HEK293 (cell line): ENCODE results near the gene LRP1-AS.
A peak's percentile ranks its signal among the peaks of the same experiment; 100 is the strongest.

Experiments
- ELK4 ChIP-seq: IDR thresholded peaks from 2 replicates; pipeline ENCODE4 v1.6.1; 2011; ENCODE audit warnings: mild to moderate bottlenecking, low read depth, low read length, borderline replicate concordance
- FEZF1 ChIP-seq: fragments of 450-650 bp; formaldehyde crosslinking; IDR thresholded peaks from 2 replicates; pipeline ENCODE4 v1.5.1; 2016; ENCODE audit warnings: missing biosample characterization, missing genetic modification characterization
- HOXC10 ChIP-seq: sonication (generic); formaldehyde crosslinking; IDR thresholded peaks from 2 replicates; pipeline ENCODE4 v1.8.1; 2023; ENCODE audit warnings: mild to moderate bottlenecking, missing genetic modification reagents
- KLF9 ChIP-seq: fragments of 450-650 bp; formaldehyde crosslinking; IDR thresholded peaks from 2 replicates; pipeline ENCODE4 v1.5.1; 2016; ENCODE audit warnings: missing biosample characterization, missing genetic modification characterization, low read depth
- RBAK ChIP-seq: fragments of 450-650 bp; formaldehyde crosslinking; IDR thresholded peaks from 2 replicates; pipeline ENCODE4 v1.5.1; 2016; ENCODE audit warnings: missing biosample characterization, missing genetic modification characterization
- SALL2 ChIP-seq: fragments of 450-650 bp; formaldehyde crosslinking; IDR thresholded peaks from 2 replicates; pipeline ENCODE4 v1.5.0; 2017; ENCODE audit warnings: missing biosample characterization, mild to moderate bottlenecking, missing genetic modification characterization, borderline replicate concordance
- ZBTB21 ChIP-seq: fragments of 450-650 bp; formaldehyde crosslinking; IDR thresholded peaks from 2 replicates; pipeline ENCODE4 v1.5.1; 2017; ENCODE audit warnings: missing biosample characterization, missing genetic modification characterization
- ZBTB6 ChIP-seq: fragments of 450-650 bp; formaldehyde crosslinking; IDR thresholded peaks from 2 replicates; pipeline ENCODE4 v1.5.1; 2017; ENCODE audit warnings: missing biosample characterization, missing genetic modification characterization
- ZEB2 ChIP-seq: fragments of 450-650 bp; formaldehyde crosslinking; IDR thresholded peaks from 2 replicates; pipeline ENCODE4 v1.5.1; 2016; ENCODE audit warnings: missing biosample characterization, missing genetic modification characterization
- ZFP37 ChIP-seq: fragments of 450-650 bp; formaldehyde crosslinking; IDR thresholded peaks from 2 replicates; pipeline ENCODE4 v1.5.1; 2016; ENCODE audit warnings: missing biosample characterization, missing genetic modification characterization
- ZNF157 ChIP-seq: fragments of 450-650 bp; formaldehyde crosslinking; IDR thresholded peaks from 2 replicates; pipeline ENCODE4 v1.5.1; 2016; ENCODE audit warnings: missing biosample characterization, missing genetic modification characterization
- ZNF184 ChIP-seq: fragments of 450-650 bp; IDR thresholded peaks from 2 replicates; pipeline ENCODE4 v1.5.1; 2018; ENCODE audit warnings: missing biosample characterization, mild to moderate bottlenecking, missing genetic modification characterization
- ZNF19 ChIP-seq: fragments of 450-650 bp; formaldehyde crosslinking; IDR thresholded peaks from 2 replicates; pipeline ENCODE4; 2016; ENCODE audit warnings: missing biosample characterization, missing genetic modification characterization, low read depth
- ZNF280C ChIP-seq: fragments of 450-650 bp; formaldehyde crosslinking; IDR thresholded peaks from 2 replicates; pipeline ENCODE4 v1.5.1; 2016; ENCODE audit warnings: missing biosample characterization, missing genetic modification characterization
- ZNF280D ChIP-seq: fragments of 450-650 bp; formaldehyde crosslinking; IDR thresholded peaks from 2 replicates; pipeline ENCODE4 v1.5.1; 2016; ENCODE audit warnings: missing biosample characterization, missing genetic modification characterization
- ZNF362 ChIP-seq: fragments of 450-650 bp; formaldehyde crosslinking; IDR thresholded peaks from 2 replicates; pipeline ENCODE4 v1.5.1; 2016; ENCODE audit warnings: missing biosample characterization, missing genetic modification characterization
- ZNF391 ChIP-seq: fragments of 450-650 bp; formaldehyde crosslinking; IDR thresholded peaks from 2 replicates; pipeline ENCODE4 v1.5.1; 2016; ENCODE audit warnings: low read depth, missing biosample characterization, missing genetic modification characterization, borderline replicate concordance
- ZNF449 ChIP-seq: fragments of 450-650 bp; formaldehyde crosslinking; IDR thresholded peaks from 2 replicates; pipeline ENCODE4 v1.5.1; 2017; ENCODE audit warnings: missing biosample characterization, mild to moderate bottlenecking, missing genetic modification characterization, moderate library complexity
- ZNF610 ChIP-seq: fragments of 450-650 bp; formaldehyde crosslinking; IDR thresholded peaks from 2 replicates; pipeline ENCODE4 v1.5.1; 2016; ENCODE audit warnings: missing biosample characterization, missing genetic modification characterization, borderline replicate concordance
- ZNF629 ChIP-seq: fragments of 450-650 bp; formaldehyde crosslinking; IDR thresholded peaks from 2 replicates; pipeline ENCODE4 v1.5.1; 2017; ENCODE audit warnings: missing biosample characterization, missing genetic modification characterization
- ZNF660 ChIP-seq: fragments of 450-650 bp; IDR thresholded peaks from 2 replicates; pipeline ENCODE4 v1.5.1; 2018; ENCODE audit warnings: missing biosample characterization, mild to moderate bottlenecking, missing genetic modification characterization
- ZNF670 ChIP-seq: fragments of 450-650 bp; formaldehyde crosslinking; IDR thresholded peaks from 2 replicates; pipeline ENCODE4 v1.5.1; 2016; ENCODE audit warnings: missing biosample characterization, missing genetic modification characterization, low read depth
- ZNF677 ChIP-seq: fragments of 450-650 bp; IDR thresholded peaks from 2 replicates; pipeline ENCODE4 v1.5.0; 2018; ENCODE audit warnings: missing biosample characterization, mild to moderate bottlenecking, missing genetic modification characterization, moderate library complexity
- ZNF747 ChIP-seq: fragments of 450-650 bp; formaldehyde crosslinking; IDR thresholded peaks from 2 replicates; pipeline ENCODE4 v1.5.1; 2016; ENCODE audit warnings: missing biosample characterization, missing genetic modification characterization
- ZNF76 ChIP-seq: fragments of 450-650 bp; formaldehyde crosslinking; IDR thresholded peaks from 2 replicates; pipeline ENCODE4; 2016; ENCODE audit warnings: low read depth, missing biosample characterization, missing genetic modification characterization, borderline replicate concordance
- ZSCAN5A ChIP-seq: fragments of 450-650 bp; formaldehyde crosslinking; IDR thresholded peaks from 2 replicates; pipeline ENCODE4 v1.5.1; 2016; ENCODE audit warnings: missing biosample characterization, missing genetic modification characterization

Gene LRP1-AS

GRCh38 chr12:57175428-57176138 is 28.2 kb upstream of the LRP1-AS start (continued):
- TF ChIP-seq ZNF362 (tag by site-specific recombination) (no peak), ZNF157 (tag by site-specific recombination) (no peak), ZNF747 (tag by site-specific recombination) (no peak), ZNF19 (tag by site-specific recombination) (no peak), ZNF280D (tag by site-specific recombination) (no peak; the same call in 1 of the 2 replicates), ZNF184 (no peak), ZNF449 (tag by site-specific recombination) (peak; percentile 99), ZNF629 (peak; percentile 41; the same call in 1 of the 2 replicates), SALL2 (tag by site-specific recombination) (no peak), FEZF1 (tag by site-specific recombination) (no peak), RBAK (no peak), ZNF76 (no peak), ZSCAN5A (0 out of 2 replicates have a peak, but pooled peaks have one; percentile 45), HOXC10 (CRISPR knock-in tag) (no peak), ZBTB6 (no peak), KLF9 (tag by site-specific recombination) (peak; percentile 66; the same call in 1 of the 2 replicates), ZBTB21 (tag by site-specific recombination) (no peak), ZEB2 (tag by site-specific recombination) (peak; percentile 55; the same call in 1 of the 2 replicates), ZNF391 (tag by site-specific recombination) (peak; percentile 36), ZNF660 (tag by site-specific recombination) (no peak), ZNF610 (0 out of 2 replicates have a peak, but pooled peaks have one; percentile 11), ZFP37 (tag by site-specific recombination) (peak; percentile 82; the same call in 1 of the 2 replicates), ZNF677 (tag by site-specific recombination) (no peak), ZNF670 (tag by site-specific recombination) (no peak), ZNF280C (tag by site-specific recombination) (no peak), ELK4 (no peak)
